Activated T-cell treated with anti-CD3 and anti-CD28 coated beads, Interleukin-2, amount 50 U/mL, for 24 hours (primary cell): Measurements from ENCODE around the gene BEST2.
"Not testable (repeated sequence)": the region's sequence is repeated elsewhere in the genome, so short reads cannot be mapped to it uniquely, and the experiment has no call there.

Experiments used
- DNase-seq: peaks from one replicate; pipeline ENCODE4 v3.0.0-alpha.2; 2020
- H3K27ac Mint-ChIP-seq: 2 replicates; pipeline ENCODE4 v1.8.0; 2020; ENCODE audit warnings: mild to moderate bottlenecking, mixed read lengths
- H3K27me3 Mint-ChIP-seq: 2 replicates; pipeline ENCODE4 v1.8.0; 2020; ENCODE audit warnings: mixed read lengths
- H3K36me3 Mint-ChIP-seq: 2 replicates; pipeline ENCODE4 v1.8.0; 2020; ENCODE audit warnings: low read depth, mixed read lengths
- H3K4me1 Mint-ChIP-seq: 2 replicates; pipeline ENCODE4 v1.8.0; 2020; ENCODE audit warnings: low read depth, mixed read lengths
- H3K4me3 Mint-ChIP-seq: 2 replicates; pipeline ENCODE4 v1.8.0; 2020; ENCODE audit warnings: mild to moderate bottlenecking, moderate library complexity, mixed read lengths
- H3K9me3 Mint-ChIP-seq: 2 replicates; pipeline ENCODE4 v1.8.0; 2020; ENCODE audit warnings: mixed read lengths

Gene BEST2

DNA sequence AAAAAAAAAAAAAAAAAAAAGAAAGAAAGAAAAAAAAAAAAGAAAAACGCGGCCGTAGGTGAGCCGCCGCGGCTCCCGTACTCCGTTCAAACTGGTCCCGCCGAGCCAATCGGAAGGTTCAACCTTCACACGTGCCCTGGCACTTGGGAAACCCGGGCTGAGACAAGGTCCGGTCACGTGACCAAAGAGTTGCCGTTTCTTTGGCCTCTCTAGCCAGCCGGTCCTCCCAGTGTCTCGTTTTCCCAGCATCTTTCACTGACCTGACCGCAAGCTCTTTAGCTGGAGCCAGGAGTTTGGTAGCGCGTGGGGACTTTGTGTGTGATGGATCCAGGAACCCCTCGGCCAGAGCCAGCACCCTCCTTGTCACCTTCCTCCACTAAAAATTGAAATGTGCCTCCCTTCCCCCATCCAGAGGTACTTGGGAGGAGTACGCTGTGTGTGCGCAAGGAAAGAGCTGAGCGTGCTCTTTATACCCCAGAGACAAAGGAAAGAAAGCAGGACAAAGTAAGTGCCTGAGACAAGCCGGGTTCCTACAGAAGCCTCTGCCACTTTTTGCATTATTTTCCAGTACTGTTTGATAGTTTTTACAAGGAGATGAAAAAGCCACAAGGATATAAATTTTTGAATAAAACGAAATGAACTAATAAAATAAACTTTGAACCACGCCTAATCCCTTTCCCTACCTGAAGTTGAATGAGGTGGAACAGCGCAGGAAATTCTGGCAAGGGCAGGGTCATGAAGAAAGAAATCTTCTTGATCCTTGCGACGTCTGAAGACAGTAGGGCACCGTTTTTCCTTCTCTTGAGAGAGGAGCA, 28.8 kb upstream of the BEST2 start:
- Mint-ChIP-seq H3K4me3 (peak overlapping the region; percentile 99), H3K27ac (peak overlapping the region; percentile 97), H3K36me3 (peaks cover 71% of the 10 kb centered on the region), H3K9me3 (no peaks in the 10 kb centered on the region), H3K4me1 (peaks cover 41% of the 10 kb centered on the region), H3K27me3 (no peaks in the 10 kb centered on the region)
- DNase-seq, result peak; percentile 90

DNA sequence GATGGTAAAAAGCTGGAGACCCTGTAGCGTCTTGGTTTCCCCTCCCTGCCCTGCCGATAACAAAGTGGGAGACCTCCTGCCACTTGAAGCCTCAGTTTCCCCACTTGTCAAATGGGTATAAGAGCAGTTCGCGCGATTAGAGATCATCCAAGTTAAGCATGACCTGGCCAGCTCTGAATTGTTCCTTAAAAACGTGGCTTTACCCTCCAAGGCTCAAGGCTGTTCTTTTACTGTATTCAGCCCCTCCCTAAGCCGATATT, 28.3 kb upstream of the BEST2 start:
- H3K27ac Mint-ChIP-seq, result peak overlapping the region; percentile 97
- DNase-seq, result peak; percentile 57
- peaks cover 41% of the 10 kb centered on the region for H3K4me1 Mint-ChIP-seq
- H3K27me3 Mint-ChIP-seq, result no peaks in the 10 kb centered on the region
- H3K36me3 Mint-ChIP-seq, result peaks cover 73% of the 10 kb centered on the region
- peak overlapping the region; percentile 99 for H3K4me3 Mint-ChIP-seq
- H3K9me3 Mint-ChIP-seq, result no peaks in the 10 kb centered on the region

DNA sequence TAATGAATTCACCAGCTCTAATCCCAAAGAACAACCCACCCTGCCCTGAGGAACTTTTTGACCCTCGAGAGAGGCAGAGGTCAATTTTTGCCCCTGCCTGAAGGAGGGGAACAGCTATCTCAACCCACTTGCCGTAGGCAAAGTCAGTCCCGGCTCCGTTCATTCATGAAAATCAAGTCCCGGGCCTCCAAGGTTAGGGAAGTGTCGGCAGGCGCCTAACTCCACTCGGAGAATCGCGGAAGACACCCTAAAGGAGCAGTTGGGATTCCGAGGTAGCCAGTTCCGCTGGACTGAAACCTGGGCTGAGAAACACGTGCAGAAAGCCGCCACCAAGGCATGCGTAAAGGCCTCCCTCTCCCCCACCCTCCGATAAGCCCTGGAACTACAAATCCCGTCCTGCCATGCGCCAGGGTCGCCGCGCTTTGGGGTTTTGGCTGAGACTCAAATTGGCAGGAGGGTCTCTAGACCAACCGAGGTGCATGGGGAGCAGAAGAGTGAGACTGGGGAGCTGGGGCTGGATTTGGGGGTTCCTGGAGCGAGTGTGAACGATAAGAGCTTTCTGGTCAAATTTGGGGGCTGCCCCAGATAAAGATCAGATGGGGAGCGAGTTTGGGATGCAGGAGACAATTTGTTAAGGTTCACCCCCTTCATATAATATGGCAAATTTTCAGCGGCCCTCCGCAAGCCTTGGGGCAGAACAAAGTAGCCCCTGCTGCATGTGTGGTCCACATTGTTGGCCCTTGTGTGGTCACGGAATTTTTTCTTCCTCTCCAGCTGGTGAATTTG, 27.8 kb upstream of the BEST2 start, which contains the start of gene TNPO2:
TNPO2 (minus strand) TSS at position 292 of the 786 bp plus-strand sequence. CDS start 2,955 bp downstream, outside the sequence.
- peaks cover 36% of the 10 kb centered on the region for H3K4me1 Mint-ChIP-seq
- no peaks in the 10 kb centered on the region for H3K27me3 Mint-ChIP-seq
- no peaks in the 10 kb centered on the region for H3K9me3 Mint-ChIP-seq
- peak; percentile 84 for DNase-seq
- H3K36me3 Mint-ChIP-seq, result peaks cover 73% of the 10 kb centered on the region
- peak within 1 kb of the TSS; percentile 97 for H3K27ac Mint-ChIP-seq
- H3K4me3 Mint-ChIP-seq, result peak within 1 kb of the TSS; percentile 99

DNA sequence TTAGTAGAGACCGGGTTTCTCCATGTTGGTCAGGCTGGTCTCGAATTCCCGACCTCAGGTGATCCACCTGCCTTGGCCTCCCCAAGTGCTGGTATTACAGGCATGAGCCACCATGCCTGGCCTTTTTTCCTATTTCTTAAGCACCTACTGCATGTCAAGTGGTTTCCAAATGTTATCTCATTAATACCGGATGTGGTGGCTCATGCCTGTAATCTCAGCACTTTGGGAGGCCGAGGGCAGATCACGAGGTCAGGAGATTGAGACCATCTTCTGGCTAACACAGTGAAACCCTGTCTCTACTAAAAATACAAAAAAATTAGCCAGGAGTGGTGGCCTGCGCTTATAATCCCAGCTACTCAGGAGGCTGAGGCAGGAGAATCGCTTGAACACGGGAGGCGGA, 26.0 kb upstream of the BEST2 start:
- not testable (repeated sequence) for H3K9me3 Mint-ChIP-seq, DNase-seq, H3K4me3 Mint-ChIP-seq, H3K27ac Mint-ChIP-seq, H3K27me3 Mint-ChIP-seq
- Mint-ChIP-seq H3K4me1 (peaks cover 29% of the 10 kb centered on the region), H3K36me3 (peaks cover 74% of the 10 kb centered on the region)

DNA sequence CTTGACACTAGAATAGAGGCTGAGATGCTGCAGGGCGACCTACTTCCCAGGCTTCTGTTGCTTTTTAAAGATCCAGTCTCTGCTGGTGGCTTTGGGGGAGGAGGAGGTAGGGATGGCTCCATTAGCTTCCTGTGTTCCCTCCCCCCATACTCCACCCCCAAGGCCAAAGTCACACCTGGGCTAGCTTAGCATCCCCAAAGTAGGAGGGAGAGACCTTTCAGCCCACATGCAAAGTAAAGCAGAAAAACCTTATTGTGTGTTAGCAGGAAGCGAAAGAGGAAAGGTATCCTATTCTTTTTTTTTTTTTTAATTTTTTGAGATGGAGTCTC, 24.6 kb upstream of the BEST2 start:
- H3K4me1 Mint-ChIP-seq, result peaks cover 27% of the 10 kb centered on the region
- H3K9me3 Mint-ChIP-seq, result no peaks in the 10 kb centered on the region
- no peak overlapping the region for H3K4me3 Mint-ChIP-seq
- DNase-seq, result no peak
- H3K36me3 Mint-ChIP-seq, result peaks cover 75% of the 10 kb centered on the region
- peak overlapping the region; percentile 60 for H3K27ac Mint-ChIP-seq
- H3K27me3 Mint-ChIP-seq, result no peaks in the 10 kb centered on the region

DNA sequence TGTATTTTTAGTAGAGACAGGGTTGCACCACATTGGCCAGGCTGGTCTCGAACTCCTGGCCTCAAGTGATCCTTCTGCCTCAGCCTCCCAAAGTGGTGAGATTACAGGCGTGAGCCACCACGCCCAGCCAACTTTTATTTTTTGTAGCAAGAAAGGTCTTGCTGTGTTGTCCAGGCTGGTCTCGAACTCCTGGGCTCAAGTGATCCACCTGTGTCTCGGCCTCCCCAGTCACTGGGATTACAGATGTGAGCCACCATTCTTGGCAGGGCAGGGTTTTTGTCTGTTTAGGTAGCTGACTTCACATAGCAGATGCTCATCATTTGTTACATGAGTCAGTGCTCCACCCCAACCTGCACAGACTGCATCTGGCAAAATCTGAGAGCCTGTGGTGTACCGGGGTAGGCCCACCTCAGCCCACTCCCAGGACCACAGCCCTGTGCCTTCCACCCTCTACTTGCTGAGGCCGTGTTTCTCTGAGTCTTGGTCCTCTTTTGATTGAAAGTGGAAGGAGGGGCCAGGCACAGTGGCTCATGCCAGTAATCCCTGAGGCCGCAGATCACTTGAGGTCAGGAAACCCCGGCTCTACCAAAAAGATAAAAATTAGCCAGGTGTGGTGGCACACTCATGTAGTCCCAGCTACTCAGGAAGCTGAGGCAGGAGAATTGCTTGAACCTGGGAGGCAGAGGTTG, 23.7 kb upstream of the BEST2 start:
- DNase-seq, result no peak
- Mint-ChIP-seq H3K36me3 (peaks cover 78% of the 10 kb centered on the region), H3K9me3 (no peaks in the 10 kb centered on the region), H3K27me3 (no peaks in the 10 kb centered on the region), H3K4me3 (no peak overlapping the region), H3K4me1 (peaks cover 34% of the 10 kb centered on the region), H3K27ac (peak overlapping the region; percentile 44)

DNA sequence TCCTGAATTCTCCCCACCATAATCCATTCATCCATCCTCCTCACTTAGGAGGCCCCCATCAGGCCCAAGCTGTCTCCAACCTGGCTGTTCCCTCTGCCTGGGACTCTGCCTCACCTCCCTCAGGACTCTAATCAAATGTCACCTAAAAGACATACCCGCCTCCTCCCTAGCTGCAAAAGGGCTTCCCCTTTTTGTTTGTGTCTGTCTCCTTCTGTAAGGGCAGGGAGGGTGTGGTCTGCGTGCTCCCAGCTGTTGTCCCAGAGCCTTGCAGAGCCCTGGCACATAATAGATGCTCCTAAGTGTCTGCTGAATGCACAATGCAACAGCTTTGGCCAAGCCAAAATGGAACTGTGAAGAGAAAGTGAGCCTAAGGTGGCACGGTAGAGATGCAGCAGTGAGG, 21.5 kb upstream of the BEST2 start:
- peaks cover 33% of the 10 kb centered on the region for H3K4me1 Mint-ChIP-seq
- peaks cover 80% of the 10 kb centered on the region for H3K36me3 Mint-ChIP-seq
- no peaks in the 10 kb centered on the region for H3K9me3 Mint-ChIP-seq
- H3K27me3 Mint-ChIP-seq, result no peaks in the 10 kb centered on the region
- peak overlapping the region; percentile 73 for H3K27ac Mint-ChIP-seq
- no peak for DNase-seq
- H3K4me3 Mint-ChIP-seq, result no peak overlapping the region

DNA sequence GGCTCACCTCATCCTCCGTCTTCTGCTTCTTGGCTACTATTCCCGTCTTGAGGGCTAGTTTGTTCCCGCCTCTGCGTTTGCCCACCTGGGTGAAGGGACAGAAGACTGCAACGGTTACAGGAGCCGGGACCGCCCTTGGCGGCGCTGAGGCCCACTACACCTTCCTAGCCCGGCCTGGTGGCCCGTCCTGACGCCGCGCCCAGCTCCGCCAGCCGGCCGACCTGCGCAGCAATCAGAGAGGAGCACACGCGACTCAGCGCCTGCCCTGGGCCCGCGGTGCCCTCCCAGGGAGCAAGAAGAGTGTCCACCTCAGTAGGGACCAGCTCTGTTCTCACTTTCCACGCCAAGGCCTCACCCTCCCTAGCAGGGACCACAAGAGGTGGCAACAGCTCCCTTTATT, 20.3 kb upstream of the BEST2 start:
- peaks cover 78% of the 10 kb centered on the region for H3K36me3 Mint-ChIP-seq
- no peaks in the 10 kb centered on the region for H3K9me3 Mint-ChIP-seq
- H3K27me3 Mint-ChIP-seq, result no peaks in the 10 kb centered on the region
- peak overlapping the region; percentile 22 for H3K27ac Mint-ChIP-seq
- H3K4me3 Mint-ChIP-seq, result peak overlapping the region; percentile 10
- H3K4me1 Mint-ChIP-seq, result peaks cover 38% of the 10 kb centered on the region
- DNase-seq, result no peak

DNA sequence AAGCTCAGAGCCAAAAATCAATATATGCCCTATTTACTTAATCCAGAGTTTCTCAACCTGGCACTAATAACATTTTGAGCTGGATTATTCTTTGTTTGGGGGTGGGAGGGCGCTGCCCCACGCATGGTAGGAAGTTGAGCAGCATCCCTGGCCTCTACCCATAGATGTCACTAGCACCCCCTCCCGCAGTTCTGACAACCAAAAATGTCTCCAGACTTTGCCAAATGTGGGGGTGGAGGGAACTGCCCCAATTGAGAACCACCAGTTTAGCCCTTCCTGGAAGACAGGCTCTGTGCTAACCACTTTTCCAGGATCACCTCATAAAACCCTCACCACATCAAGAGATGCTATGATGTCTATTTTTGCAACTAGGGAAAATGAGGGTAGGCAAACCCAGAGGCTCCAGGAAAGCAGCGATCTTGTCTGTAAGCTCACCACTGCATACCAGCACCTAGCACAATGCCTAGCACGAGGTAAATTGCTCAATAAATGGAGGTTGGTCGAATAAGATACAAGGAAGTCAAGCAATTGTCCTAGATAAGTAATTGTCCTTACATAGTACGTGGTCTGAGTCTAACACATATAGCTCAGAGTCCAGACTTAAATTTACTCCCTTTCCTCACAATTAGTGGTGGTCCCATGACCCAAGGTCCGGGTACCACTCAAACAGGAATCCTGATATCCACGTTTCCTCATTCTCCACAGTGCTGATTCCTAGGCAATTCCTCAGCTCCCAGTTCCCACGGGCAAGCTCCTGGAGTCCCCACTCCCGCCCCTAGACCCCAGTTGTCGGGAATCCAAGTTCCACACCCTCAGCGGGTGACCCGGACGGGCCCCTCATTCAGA, 18.0 kb upstream of the BEST2 start:
- H3K36me3 Mint-ChIP-seq, result peaks cover 66% of the 10 kb centered on the region
- no peaks in the 10 kb centered on the region for H3K9me3 Mint-ChIP-seq
- H3K27ac Mint-ChIP-seq, result peak overlapping the region; percentile 99

DNA sequence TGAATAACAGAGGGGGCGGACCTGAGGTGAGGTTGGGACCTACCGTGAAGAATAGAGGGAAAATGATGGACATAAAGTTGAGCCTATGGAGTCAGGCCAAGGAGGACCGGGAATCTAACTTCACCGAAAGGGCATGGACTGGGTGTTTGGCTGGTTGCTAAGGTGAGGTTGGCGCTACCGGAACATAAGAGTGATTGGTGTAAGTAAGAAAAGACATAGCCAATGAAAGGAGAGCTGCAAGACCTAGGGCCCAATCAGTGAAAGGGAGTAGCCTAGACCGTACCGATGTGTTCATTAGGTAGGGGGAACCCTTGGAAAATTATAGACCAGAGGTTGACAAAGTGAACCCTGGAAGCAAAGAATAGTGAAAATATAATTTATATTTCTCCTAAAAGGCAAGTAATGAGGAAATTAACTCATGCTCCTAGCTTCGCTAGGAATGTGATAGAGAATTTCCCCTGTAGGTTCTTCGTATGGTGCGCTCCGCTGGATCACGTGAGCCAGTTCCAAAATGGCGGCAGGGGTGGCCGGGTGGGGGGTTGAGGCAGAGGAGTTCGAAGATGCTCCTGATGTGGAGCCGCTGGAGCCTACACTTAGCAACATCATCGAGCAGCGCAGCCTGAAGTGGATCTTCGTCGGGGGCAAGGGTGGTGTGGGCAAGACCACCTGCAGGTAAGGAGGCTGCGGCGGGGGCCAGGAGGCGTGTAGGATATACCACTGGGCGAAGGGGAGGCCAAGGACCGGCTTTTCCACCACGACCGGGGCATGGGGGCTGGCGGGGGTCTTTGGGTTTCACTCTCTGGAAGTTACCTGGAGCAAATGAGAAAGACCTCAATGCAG, 14.4 kb upstream of the BEST2 start, which contains the start of gene GET3:
GET3 (plus strand) TSS at position 503 of the 840 bp plus-strand sequence; CDS start at position 512, 9 bp downstream.
- H3K27ac Mint-ChIP-seq, result peak within 1 kb of the TSS; percentile 99
- H3K9me3 Mint-ChIP-seq, result no peaks in the 10 kb centered on the region
- H3K27me3 Mint-ChIP-seq, result no peaks in the 10 kb centered on the region
- H3K4me1 Mint-ChIP-seq, result peaks cover 36% of the 10 kb centered on the region
- peak within 1 kb of the TSS; percentile 100 for H3K4me3 Mint-ChIP-seq
- DNase-seq, result peak; percentile 83
- peaks cover 57% of the 10 kb centered on the region for H3K36me3 Mint-ChIP-seq

More for the DNA sequence above, 18.0 kb upstream of the BEST2 start:
- DNase-seq, result peak; percentile 58
- peak overlapping the region; percentile 96 for H3K4me3 Mint-ChIP-seq
- H3K4me1 Mint-ChIP-seq, result peaks cover 49% of the 10 kb centered on the region
- no peaks in the 10 kb centered on the region for H3K27me3 Mint-ChIP-seq

DNA sequence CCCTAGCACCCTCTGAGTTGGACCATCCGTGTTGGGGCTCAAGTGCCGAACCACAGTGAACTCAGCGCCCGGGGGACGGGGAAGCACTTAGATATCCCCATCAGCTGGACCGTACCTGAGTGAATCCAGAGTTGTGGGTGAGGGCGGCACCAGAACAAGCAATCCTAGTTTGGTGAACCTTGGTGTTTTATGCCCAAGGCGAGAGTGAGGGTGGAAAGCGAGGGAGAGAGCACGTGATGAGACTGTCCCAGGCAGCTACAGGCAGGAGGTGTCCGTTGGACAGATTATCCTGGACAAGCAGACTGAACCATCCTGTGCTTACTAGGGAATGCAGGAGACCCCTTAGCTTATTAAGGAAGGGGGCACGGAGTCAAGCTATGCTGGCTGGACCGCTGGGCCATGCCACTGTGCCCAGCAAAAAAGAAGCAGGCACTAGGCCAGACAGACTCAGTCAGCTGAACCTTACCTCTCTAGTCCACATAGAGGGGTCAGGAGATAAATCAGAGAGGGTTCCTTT, 13.7 kb upstream of the BEST2 start:
- Mint-ChIP-seq H3K4me1 (peaks cover 31% of the 10 kb centered on the region), H3K27ac (peak overlapping the region; percentile 99), H3K9me3 (no peaks in the 10 kb centered on the region), H3K36me3 (peaks cover 55% of the 10 kb centered on the region), H3K27me3 (no peaks in the 10 kb centered on the region), H3K4me3 (peak overlapping the region; percentile 100)
- no peak for DNase-seq

DNA sequence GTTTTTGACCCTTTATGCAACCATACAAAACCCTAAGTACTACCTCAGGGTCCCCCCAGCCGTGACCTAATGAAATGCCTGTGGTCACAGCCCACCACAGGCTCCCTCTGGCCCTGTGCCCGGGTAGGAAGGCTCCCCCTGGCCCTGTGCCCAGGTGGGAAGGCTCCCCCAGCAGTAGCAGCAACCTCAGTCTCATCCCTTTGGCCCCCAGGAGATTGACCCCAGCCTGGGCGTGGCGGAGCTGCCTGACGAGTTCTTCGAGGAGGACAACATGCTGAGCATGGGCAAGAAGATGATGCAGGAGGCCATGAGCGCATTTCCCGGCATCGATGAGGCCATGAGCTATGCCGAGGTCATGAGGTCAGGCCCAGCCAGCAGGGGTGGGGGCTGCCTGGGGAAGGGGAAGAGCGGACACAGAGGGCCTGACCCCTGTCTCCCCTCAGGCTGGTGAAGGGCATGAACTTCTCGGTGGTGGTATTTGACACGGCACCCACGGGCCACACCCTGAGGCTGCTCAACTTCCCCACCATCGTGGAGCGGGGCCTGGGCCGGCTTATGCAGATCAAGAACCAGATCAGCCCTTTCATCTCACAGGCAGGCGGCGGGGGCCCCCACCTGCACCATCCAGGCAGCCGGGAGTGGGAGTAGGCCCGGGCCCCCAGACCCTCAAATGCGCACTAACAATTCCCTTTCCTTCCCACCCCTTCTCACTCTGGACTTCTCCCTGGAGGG, 6.3 kb upstream of the BEST2 start:
- no peak for DNase-seq
- Mint-ChIP-seq H3K36me3 (peaks cover 63% of the 10 kb centered on the region), H3K4me3 (no peak overlapping the region), H3K27ac (no peak overlapping the region), H3K4me1 (peaks cover 4% of the 10 kb centered on the region), H3K9me3 (peaks cover 6% of the 10 kb centered on the region), H3K27me3 (peaks cover 4% of the 10 kb centered on the region)

DNA sequence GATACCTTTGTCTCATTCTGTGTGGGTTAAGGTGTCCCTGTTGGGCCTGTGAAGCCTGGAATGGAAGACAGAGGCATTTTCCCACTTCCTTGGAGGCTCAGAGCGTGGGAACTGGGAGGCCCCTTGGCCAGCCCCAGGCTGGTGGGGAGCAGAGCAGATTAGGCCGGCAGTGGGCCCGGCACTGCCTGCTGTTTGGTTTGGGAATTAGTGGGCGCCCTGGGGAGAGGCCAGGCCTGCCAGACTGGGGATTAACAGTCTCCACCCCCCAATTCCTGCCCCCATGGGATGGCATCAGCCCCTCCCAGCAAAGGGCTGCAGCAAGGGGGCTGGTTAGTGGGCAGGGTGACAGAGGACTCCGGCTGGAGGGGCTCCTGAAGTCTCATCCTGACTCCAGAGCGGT, 3.1 kb upstream of the BEST2 start:
- Mint-ChIP-seq H3K27me3 (peaks cover 28% of the 10 kb centered on the region), H3K4me1 (peaks cover 4% of the 10 kb centered on the region), H3K9me3 (peaks cover 6% of the 10 kb centered on the region), H3K4me3 (no peak overlapping the region), H3K27ac (no peak overlapping the region), H3K36me3 (peaks cover 43% of the 10 kb centered on the region)
- no peak for DNase-seq
